Small intestine (tissue), 7 donors: ENCODE measurements around the gene GNB5. TPM values are rescaled to one million over a fixed set of nuclear protein-coding genes. Genes with fewer than 3 reads are reported as not detected.

Experiments used
- DNase-seq, 2 donors: peaks; one replicate each; pipeline versions ENCODE4 v3.0.0 to v3.0.0-alpha.2; 2013
- FAIRE-seq: peaks from 2 replicates; lab custom pipeline; 2012; peaks lifted over from hg19 to GRCh38; lab: Jason Lieb, UNC
- H3K27ac ChIP-seq, 3 donors: one replicate each; pipeline ENCODE4 v1.5.1; 2013; ENCODE audit warnings: low read length in 2 of 3, mild to moderate bottlenecking in 2 of 3, control low read depth in 1 of 3, inconsistent platforms in 1 of 3, low read depth in 1 of 3, moderate library complexity in 1 of 3
- H3K27me3 ChIP-seq, 3 donors: one replicate each; pipeline ENCODE4 v1.6.1; 2013; ENCODE audit warnings: low read length in 3 of 3, inconsistent platforms in 1 of 3; ENCODE audit not compliant: control insufficient read depth in 3 of 3, insufficient read depth in 3 of 3
- H3K36me3 ChIP-seq, 3 donors: one replicate each; pipeline ENCODE4 v1.6.1; 2013; ENCODE audit warnings: low read length in 3 of 3, inconsistent platforms in 1 of 3, low read depth in 1 of 3, mild to moderate bottlenecking in 1 of 3, moderate library complexity in 1 of 3; ENCODE audit not compliant: control insufficient read depth in 3 of 3, insufficient read depth in 2 of 3
- H3K4me1 ChIP-seq, 3 donors: one replicate each; pipeline ENCODE4 v1.6.1; 2013; ENCODE audit warnings: low read length in 2 of 3, inconsistent platforms in 1 of 3, low read depth in 1 of 3, mild to moderate bottlenecking in 1 of 3, moderate library complexity in 1 of 3; ENCODE audit not compliant: control insufficient read depth in 3 of 3, insufficient read depth in 2 of 3
- H3K4me3 ChIP-seq, 3 donors: one replicate each; pipeline ENCODE4 v1.5.1; 2013; ENCODE audit warnings: low read length in 3 of 3, control low read depth in 1 of 3, inconsistent platforms in 1 of 3, low read depth in 1 of 3, mild to moderate bottlenecking in 1 of 3, moderate library complexity in 1 of 3
- H3K9me3 ChIP-seq, 2 donors: one replicate each; pipeline ENCODE4 v1.6.1; 2013; ENCODE audit warnings: low read depth in 1 of 2, low read length in 1 of 2; ENCODE audit not compliant: control insufficient read depth in 2 of 2, insufficient read depth in 1 of 2
- WGBS, 3 donors: extraction: QIAGEN DNeasy Blood & Tissue Kit; methylation state at CpG; one replicate each; pipeline ENCODE4 v1.1.7; 2013; 5-methylcytosine and 5-hydroxymethylcytosine counted together
- polyA plus RNA-seq, 4 donors: library from polyadenylated mRNA; stranded (reverse) in 3 of 4; unstranded in 1 of 4; fragments of 200-250 nt in 3 of 4; fragments of 120-200 nt in 1 of 4; gene quantifications; one replicate each; pipeline versions ENCODE4 v1.2.1 to v1.2.3, GENCODE V29; 2013
- donor health status: healthy with polysubstance abuse.
- donor health status: control.
- donor health status: control.
- donor health status: Bipolar disorder and iron deficiency.
- donor health status: healthy.

GNB5 gene
- polyA plus RNA-seq, 4 donors, result 1.3 to 10.0 (median 2.9) TPM

DNA sequence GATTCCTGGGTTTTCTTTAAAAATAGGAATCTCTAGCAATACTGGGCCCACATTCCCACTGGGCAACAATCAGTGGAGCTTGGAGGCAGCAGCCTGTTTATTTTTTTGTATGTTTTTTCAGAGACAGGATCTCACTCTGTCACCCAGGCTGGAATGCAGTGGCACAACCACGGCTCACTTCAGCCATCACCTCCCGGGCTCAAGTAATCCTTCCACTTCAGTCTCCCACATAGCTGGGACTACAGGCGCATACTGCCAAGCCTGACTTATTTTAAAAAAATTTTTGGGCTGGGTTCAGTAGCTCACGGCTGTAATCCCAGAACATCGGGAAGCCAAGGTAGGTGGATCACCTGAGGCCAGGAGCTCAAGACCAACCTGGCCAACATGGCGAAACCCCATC lies 29.1 kb upstream of the GNB5 start:
- H3K9me3 ChIP-seq, result no peaks in the 10 kb centered on the region
- no peak overlapping the region for H3K27ac ChIP-seq
- FAIRE-seq (no peak), DNase-seq (no peak)
- WGBS, 3 donors, result 94 to 97% (median 95%) methylated on average over 6 of the region's 6 CpGs
- no peaks in the 10 kb centered on the region for H3K27me3 ChIP-seq
- H3K4me3 ChIP-seq, result no peak overlapping the region
- no peaks in the 10 kb centered on the region for H3K4me1 ChIP-seq
- peaks cover 0 to 23% (median 3%) of the 10 kb centered on the region in 3 donors for H3K36me3 ChIP-seq

GRCh38 chr15:52218816-52219215 lies 27.6 kb upstream of the GNB5 start:
- Histone ChIP-seq H3K4me1 (no peaks in the 10 kb centered on the region), H3K36me3 (peaks cover 0 to 24% (median 3%) of the 10 kb centered on the region in 3 donors), H3K27me3 (no peaks in the 10 kb centered on the region), H3K4me3 (no peak overlapping the region), H3K27ac (no peak overlapping the region), H3K9me3 (no peaks in the 10 kb centered on the region)
- 94 to 97% (median 97%) methylated on average over 4 of the region's 4 CpGs for WGBS, 3 donors
- DNase-seq (no peak), FAIRE-seq (no peak)

DNA sequence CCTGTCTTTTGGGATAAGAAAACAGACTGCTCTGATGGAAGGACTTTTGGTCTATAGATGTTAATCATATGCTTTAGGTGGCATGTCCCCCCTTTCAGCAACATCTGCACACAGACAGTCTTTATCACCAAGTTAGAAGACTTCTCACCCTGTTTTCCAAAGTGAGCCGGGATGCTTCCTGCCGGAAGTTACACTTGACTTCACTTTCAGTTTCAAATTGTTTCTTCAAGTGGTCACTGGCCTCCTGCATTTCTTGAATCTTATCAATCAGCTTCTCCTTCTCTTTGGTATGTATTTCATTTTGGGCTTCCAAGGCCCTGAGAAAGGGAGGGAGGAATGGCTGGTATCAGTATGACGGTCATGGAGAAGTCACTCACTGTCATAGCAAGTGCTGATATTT lies 27.2 kb upstream of the GNB5 start:
- peaks cover 0 to 24% (median 3%) of the 10 kb centered on the region in 3 donors for H3K36me3 ChIP-seq
- H3K4me3 ChIP-seq, result no peak overlapping the region
- 69 to 87% (median 78%) methylated on average over 3 of the region's 3 CpGs for WGBS, 3 donors

DNA sequence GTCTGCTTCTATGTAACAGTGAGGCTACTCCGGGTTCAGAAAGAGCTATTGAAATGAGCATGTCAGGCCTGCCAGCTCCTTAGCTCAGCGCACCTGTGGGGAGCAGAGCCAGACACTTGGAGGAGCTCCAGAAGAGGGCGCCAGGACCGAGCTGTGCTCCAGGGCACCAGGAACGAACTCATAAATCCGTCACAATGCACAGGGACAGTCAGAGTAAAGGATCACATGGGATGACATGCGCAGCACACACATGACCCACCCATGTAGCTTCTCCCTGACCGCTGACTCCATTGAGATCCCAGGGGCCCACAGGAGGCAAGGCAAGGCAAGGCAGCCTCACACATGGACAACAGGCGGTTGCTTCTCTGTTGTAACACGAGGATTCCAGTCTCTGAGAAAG lies 26.0 kb upstream of the GNB5 start:
- no peaks in the 10 kb centered on the region for H3K4me1 ChIP-seq
- no peak overlapping the region for H3K27ac ChIP-seq
- H3K36me3 ChIP-seq, result peaks cover 0 to 22% (median 3%) of the 10 kb centered on the region in 3 donors
- H3K9me3 ChIP-seq, result no peaks in the 10 kb centered on the region
- FAIRE-seq, result no peak
- H3K4me3 ChIP-seq, result no peak overlapping the region
- DNase-seq, result peak in 1 of 2 donors; percentile 17
- WGBS, 3 donors, result 80 to 84% (median 83%) methylated on average over 10 of the region's 10 CpGs
- H3K27me3 ChIP-seq, result no peaks in the 10 kb centered on the region

More for the DNA sequence above, 27.2 kb upstream of the GNB5 start:
- no peaks in the 10 kb centered on the region for H3K27me3 ChIP-seq
- no peaks in the 10 kb centered on the region for H3K9me3 ChIP-seq
- no peak overlapping the region for H3K27ac ChIP-seq
- DNase-seq (no peak), FAIRE-seq (no peak)
- H3K4me1 ChIP-seq, result no peaks in the 10 kb centered on the region

GRCh38 chr15:52214553-52214952 lies 23.4 kb upstream of the GNB5 start:
- Histone ChIP-seq H3K27me3 (no peaks in the 10 kb centered on the region), H3K4me1 (no peaks in the 10 kb centered on the region), H3K4me3 (no peak overlapping the region), H3K9me3 (no peaks in the 10 kb centered on the region), H3K27ac (no peak overlapping the region), H3K36me3 (peaks cover 0 to 27% (median 6%) of the 10 kb centered on the region in 3 donors)
- WGBS, 3 donors, result 78 to 89% (median 88%) methylated on average over 1 of the region's 1 CpG
- FAIRE-seq (no peak), DNase-seq (no peak)

GRCh38 chr15:52213206-52213605 lies 22.0 kb upstream of the GNB5 start:
- WGBS, 3 donors, result 77 to 95% (median 89%) methylated on average over 3 of the region's 3 CpGs
- H3K4me3 ChIP-seq, result no peak overlapping the region
- no peaks in the 10 kb centered on the region for H3K27me3 ChIP-seq
- H3K4me1 ChIP-seq, result no peaks in the 10 kb centered on the region
- H3K9me3 ChIP-seq, result no peaks in the 10 kb centered on the region
- DNase-seq (no peak), FAIRE-seq (no peak)
- H3K27ac ChIP-seq, result no peak overlapping the region
- peaks cover 0 to 22% (median 6%) of the 10 kb centered on the region in 3 donors for H3K36me3 ChIP-seq

- Histone ChIP-seq H3K9me3 (no peaks in the 10 kb centered on the region), H3K4me1 (no peaks in the 10 kb centered on the region), H3K27me3 (no peaks in the 10 kb centered on the region), H3K4me3 (no peak overlapping the region), H3K36me3 (peaks cover 0 to 24% (median 3%) of the 10 kb centered on the region in 3 donors), H3K27ac (no peak overlapping the region)
- 39 to 56% (median 48%) methylated on average over 2 of the region's 2 CpGs for WGBS, 3 donors
- FAIRE-seq (no peak), DNase-seq (peak; percentile 61 to 67)
Measured at GRCh38 chr15:52208306-52208946, 17.2 kb upstream of the GNB5 start.

- peaks cover 0 to 22% (median 3%) of the 10 kb centered on the region in 3 donors for H3K36me3 ChIP-seq
- FAIRE-seq (no peak), DNase-seq (no peak)
- H3K9me3 ChIP-seq, result no peaks in the 10 kb centered on the region
- 60 to 91% (median 76%) methylated on average over 1 of the region's 1 CpG for WGBS, 3 donors
- H3K27ac ChIP-seq, result no peak overlapping the region
- H3K4me3 ChIP-seq, result no peak overlapping the region
- no peaks in the 10 kb centered on the region for H3K27me3 ChIP-seq
- no peaks in the 10 kb centered on the region for H3K4me1 ChIP-seq
Measured at GRCh38 chr15:52207191-52207590, 16.0 kb upstream of the GNB5 start.

GRCh38 chr15:52206446-52206845 lies 15.3 kb upstream of the GNB5 start:
- DNase-seq (peak in 1 of 2 donors; percentile 2), FAIRE-seq (no peak)
- no peak overlapping the region for H3K27ac ChIP-seq
- no peaks in the 10 kb centered on the region for H3K4me1 ChIP-seq
- peaks cover 0 to 17% (median 3%) of the 10 kb centered on the region in 3 donors for H3K36me3 ChIP-seq
- WGBS, 3 donors, result 82 to 87% (median 83%) methylated on average over 2 of the region's 2 CpGs
- H3K9me3 ChIP-seq, result no peaks in the 10 kb centered on the region
- H3K4me3 ChIP-seq, result no peak overlapping the region
- no peaks in the 10 kb centered on the region for H3K27me3 ChIP-seq
